ENCODE measurements around the gene ANKIB1.
A peak's percentile ranks its signal among the peaks of the same experiment; 100 is the strongest.

Gene ANKIB1

DNA sequence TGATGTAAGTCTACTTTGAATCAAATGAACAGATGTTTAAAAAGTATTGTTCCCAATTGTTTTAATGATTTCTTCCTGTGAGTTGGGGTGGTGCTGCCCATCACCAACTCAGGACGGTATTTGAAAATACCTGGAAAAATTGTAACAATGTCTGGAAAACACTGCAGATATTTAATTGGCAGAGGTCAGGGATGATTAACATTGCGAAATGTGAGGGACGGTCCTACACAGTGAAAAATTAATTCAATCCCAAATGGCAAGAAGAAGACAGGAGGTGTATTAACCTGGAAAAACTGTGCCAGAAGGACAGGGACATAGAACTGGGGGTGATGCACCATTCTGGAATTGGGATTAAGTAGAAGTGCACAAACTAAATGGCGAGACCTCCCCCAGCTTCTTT lies 29.6 kb downstream of the ANKIB1 start:
- DNase-seq = no peak

DNA sequence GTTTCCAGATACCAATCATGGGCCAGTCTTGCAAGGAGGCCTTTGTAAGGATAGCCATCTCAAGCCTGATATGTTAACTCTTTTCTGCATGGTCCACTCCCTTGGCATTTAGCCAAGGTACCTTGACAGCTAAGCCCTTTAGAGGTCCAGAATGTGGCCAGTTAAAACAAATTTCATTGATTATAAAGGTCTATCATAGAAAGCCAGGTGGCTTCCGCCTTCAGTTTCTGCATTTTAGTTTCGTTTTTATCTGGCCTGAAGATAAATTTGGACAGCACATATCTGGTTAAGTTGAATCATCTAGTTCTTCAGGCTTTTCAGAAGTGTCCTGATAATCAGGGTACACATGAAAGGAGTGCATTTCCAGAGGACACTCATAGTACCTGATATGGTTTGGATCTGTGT lies 30.7 kb downstream of the ANKIB1 start:
- DNase-seq = no peak

DNA sequence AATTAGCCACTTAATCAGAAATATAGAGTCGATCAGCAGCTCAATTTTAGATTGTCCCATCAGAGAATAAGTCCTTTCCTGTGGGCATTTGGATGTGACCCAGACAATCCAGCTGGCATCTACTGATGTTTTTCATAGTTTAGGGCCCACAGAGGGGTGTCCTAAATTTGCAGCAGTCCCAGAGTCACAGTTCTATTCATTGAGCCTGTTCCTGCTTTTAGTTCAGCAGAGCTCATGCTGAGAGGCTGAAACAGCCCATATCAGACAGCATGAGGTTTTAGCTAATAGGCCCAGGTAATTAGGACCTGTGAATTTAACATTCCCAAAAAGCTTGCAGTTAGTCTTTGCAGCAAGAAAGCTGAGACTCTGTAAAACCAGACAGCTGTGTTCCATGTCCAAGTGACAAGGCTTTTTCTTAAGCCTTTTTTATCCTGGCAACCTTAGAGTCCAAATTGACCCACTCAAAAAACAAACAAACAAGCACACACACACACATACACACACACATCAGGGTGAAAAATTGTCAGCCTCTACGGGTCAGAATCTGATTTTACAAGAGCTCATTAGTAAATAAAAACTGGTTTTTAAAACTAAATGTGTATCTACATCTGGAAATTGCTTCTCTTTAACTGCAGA lies 33.7 kb downstream of the ANKIB1 start:
- no peak for DNase-seq

GRCh38 chr7:92281031-92281430 lies 35.3 kb downstream of the ANKIB1 start:
- no peak for DNase-seq

DNA sequence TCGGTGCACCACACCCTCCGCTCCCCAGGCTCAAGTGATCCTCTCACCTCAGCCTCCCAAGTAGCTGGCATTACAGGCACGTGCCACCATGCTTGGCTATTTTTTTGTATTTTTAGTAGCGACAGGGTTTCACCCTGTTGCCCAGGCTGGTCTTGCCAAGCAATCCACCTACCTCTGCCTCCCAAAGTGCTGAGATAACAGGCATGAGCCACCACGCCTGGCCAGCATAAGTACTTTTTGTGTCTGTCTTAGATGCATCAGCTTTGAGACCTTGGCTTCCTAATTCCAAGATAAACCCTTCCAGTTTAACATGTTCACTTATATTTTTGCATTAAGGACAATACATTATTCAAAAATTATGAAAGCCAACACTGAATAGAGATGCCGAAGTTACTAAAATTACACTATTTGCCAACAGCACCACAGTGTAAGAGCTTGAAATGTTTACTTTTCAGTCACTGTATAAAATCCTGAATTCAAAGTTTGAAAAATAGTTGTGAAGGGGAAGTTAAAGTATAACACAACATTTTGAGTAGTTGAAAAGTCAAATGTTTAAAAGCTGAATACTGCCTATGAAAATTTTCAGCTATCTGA lies 36.5 kb downstream of the ANKIB1 start:
- no peak for DNase-seq

DNA sequence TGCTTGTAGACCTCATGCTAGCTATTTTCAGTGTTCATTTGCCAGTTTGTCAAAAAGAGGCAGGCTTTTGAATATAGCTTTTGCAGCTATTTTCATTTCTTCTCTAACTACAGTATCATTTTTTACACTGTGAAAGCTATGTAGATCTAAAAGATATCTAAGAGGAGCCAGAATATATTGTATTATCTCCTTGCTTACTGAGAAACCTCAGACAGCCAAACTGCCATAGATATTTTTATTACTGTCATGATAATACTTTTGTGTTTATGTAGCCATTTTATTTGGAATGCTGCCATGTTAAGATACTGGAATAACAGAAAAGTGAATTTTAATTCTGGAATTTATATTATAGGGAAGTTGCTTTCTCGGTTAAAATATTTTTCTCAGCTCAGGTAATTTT lies 37.2 kb downstream of the ANKIB1 start:
- no peak for DNase-seq

- no peak for DNase-seq
Observed at GRCh38 chr7:92289321-92289720, 43.5 kb downstream of the ANKIB1 start.

GRCh38 chr7:92292981-92293380 lies 47.2 kb downstream of the ANKIB1 start:
- no peak for DNase-seq

GRCh38 chr7:92293896-92294590 lies 48.3 kb downstream of the ANKIB1 start:
- DNase-seq = no peak

DNA sequence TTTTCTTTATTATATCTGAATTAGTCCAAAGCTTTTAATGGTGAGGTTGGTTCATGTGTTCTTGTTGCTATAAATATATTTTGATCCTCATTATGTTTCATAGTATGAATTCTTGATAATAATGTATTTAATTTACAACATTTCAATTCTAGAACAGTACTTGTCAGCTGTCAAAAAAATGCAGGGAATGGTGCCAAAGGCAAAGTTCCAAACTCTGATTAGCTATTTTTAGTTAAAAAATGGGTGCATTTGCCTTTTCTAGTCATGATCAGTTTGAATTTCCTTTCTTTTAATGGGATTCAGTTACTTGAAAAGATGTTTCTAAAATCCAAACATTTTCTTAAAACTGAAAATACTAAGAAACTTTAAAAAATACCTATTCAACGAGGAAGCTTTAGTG lies 49.6 kb downstream of the ANKIB1 start:
- peak; percentile 25 for DNase-seq

DNA sequence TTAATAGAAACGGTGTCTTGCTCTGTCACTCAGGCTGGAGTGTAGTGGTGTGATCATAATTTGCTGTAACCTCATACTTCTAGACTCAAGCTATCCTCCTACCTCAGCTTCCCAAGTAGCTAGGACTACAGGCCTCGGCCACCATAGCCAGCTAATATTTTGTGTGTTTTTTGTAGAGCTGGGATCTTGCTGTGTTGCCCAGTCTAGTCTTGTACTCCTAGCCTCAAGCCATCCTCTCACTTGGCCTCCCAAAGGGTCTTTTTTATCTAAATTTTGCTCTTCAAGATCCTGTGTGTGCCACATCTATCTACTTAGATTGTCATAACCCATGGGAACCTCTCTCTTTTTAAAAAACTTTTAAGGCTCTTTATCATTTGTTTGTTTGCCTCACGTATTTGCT lies 50.5 kb downstream of the ANKIB1 start:
- DNase-seq = no peak

DNA sequence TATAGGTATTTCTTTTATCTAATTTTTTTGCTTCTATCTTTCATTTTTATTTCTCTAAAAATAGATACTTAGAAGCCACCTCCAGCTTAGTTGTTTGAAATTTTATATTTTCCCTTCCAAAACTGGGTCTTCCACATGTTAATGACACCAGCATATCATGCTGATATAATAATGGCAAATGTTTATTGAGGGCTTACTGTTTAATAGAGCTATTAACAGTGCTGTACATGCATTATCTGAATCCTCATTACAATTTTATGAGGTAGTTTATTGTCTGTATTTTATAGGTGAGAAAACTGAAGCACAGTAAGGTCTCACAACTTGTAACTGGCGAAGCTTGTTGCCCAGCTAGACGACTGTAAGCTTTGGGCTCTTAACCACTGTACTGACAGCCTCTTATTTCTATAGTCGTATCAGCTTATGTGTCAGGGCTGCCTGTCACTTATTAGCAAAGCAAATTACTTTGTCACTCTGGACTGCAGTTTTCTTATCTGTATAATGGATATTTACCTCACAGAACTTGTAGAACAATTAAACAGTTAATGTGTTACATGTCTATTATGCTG lies 51.2 kb downstream of the ANKIB1 start:
- no peak for DNase-seq

DNA sequence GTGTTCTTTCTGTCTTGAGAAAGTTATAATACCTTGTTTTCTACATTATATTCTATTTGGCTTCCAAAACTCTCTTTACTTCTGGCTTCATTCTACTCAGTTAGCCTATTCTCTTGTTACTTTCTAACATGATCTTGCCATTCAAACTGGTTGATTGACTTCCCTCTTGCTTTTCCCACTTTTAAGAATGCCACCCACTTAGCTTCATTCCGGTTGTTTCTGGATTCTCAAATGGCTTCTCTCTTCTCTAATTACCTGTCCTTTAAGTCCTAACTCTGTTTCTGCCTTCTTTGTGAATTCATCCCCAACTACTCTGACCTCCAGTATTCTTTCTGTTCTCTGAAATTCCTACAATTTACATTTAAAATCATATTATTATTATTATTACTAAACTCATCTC lies 52.0 kb downstream of the ANKIB1 start:
- no peak for DNase-seq

DNA sequence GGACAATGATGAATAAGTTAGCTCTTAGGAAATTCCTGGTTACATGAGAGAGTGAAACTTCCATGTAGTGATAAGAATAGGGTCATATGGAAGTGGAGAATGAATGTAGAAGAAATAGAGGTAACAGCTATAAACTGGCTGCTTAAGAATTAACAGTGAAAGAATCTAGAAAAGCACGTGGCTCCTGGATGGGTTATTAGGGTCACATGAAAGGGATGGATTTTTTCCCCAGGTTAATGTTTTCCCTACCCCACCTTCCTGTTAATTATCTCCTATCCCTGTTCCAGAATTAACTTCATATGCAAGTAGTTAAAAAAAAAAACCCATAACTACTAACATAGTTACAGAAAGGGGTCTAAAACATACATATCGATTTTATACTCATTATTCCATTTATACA lies 58.0 kb downstream of the ANKIB1 start:
- DNase-seq = no peak

- DNase-seq = no peak
Observed at GRCh38 chr7:92304406-92304893, 58.7 kb downstream of the ANKIB1 start.

GRCh38 chr7:92306153-92306552 lies 60.4 kb downstream of the ANKIB1 start:
- no peak for DNase-seq

DNA sequence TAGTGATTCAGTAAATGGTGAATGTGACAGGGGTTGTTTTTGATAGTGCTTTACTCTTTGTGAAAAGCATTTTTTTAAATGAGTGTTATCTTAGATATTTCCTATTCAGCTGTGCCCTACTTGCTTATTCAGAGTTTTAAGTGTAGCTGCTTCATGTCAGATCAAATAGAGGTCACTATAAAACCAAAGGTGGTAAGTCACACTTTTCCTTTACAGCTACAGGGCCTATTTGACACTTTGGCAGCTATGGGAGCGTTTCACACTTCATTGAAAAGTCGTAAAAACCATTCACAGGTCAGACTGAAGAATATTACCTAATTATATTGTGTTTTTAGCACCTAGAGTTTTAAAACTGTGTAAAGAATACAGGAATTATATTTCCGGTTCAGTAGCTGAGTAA lies 67.3 kb downstream of the ANKIB1 start:
- DNase-seq = no peak

DNA sequence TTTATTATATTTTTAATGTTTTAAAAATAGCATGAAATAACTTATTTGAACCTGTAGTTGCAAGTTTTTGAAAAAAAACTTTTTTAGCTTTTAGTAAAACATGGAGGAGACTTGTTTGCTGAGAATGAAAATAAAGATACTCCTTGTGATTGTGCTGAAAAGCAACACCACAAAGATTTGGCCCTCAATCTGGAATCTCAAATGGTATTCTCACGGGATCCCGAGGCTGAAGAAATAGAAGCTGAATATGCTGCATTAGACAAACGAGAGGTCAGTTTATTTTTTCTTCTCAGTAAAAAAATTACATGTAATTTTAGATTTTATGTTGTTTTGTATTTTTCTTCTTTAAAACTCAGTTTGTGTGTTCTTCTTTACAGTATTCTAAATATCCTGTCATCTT lies 73.5 kb downstream of the ANKIB1 start:
- DNase-seq = no peak

DNA sequence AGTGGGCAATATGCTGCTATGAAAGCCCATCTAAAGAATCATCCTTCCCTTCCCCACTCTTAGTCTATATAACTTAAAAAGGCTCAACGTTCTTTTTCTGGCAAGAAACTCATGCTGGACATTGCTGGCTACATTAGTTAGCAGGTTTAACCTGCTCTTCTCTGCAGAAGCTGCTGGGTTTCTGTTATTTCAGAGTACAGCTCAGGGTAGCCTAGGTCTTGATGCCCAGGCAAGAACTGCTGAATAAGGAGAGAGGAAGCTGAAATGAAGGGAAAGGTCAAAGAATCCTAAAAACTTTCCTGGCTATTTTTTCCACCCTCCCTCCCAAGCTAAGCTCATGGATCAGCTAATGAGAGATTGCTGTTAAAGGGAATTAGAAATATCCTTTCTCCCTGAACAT lies 79.4 kb downstream of the ANKIB1 start:
- no peak for DNase-seq

GRCh38 chr7:92325858-92326257 lies 80.1 kb downstream of the ANKIB1 start:
- DNase-seq = no peak

DNA sequence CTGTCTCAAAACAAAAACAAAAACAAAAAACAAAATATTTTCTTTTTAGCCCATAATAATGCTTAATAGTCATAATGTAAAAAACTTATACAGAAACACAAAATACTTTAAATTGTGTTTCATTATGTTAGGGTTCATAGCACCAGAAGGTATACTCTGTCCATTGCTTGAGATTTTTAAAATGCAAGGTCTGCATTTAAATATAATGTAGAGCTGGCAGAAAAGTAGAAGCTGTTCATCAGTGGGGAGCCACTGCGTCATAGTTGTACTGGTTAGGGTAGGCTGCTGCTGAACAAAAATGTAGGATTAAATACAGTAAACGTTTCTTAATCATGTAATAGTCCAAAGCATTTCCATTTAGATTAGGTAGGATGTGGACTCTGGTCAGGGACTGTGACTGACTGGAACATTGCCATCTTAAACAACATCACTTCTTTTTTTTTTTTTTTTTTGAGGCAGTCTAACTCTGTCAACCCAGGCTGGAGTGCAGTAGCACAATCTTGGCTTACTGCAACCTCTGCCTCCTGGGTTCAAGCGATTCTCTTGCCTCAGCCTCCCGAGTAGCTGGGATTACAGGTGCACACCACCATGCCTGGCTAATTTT lies 85.2 kb downstream of the ANKIB1 start:
- no peak for DNase-seq

- DNase-seq = no peak
Observed at GRCh38 chr7:92331508-92331907, 85.7 kb downstream of the ANKIB1 start.

GRCh38 chr7:92332782-92333181 lies 87.0 kb downstream of the ANKIB1 start:
- no peak for DNase-seq

GRCh38 chr7:92333866-92334265 lies 88.1 kb downstream of the ANKIB1 start:
- no peak for DNase-seq

Data from fibroblast of upper back skin (primary cell).